HepG2 (cell line): ENCODE data around the gene TPST2.

ENCODE experiments used
- ARNT ChIP-seq: fragments of 450-650 bp; IDR thresholded peaks from 2 replicates; pipeline ENCODE4 v1.6.1; 2017
- ATF1 ChIP-seq: IDR thresholded peaks from 2 replicates; pipeline ENCODE4 v1.6.1; 2016; ENCODE audit warnings: mild to moderate bottlenecking, control low read depth
- DMAP1 ChIP-seq: IDR thresholded peaks from 2 replicates; pipeline ENCODE4 v1.6.1; 2016
- HNF4G ChIP-seq, 2 experiments: sonication (generic) in 1 of 2; formaldehyde crosslinking in 1 of 2; IDR thresholded peaks; 2 replicates each; pipeline versions ENCODE4 v1.4.0 to v1.6.1; 2011 to 2020; ENCODE audit warnings: borderline replicate concordance in 2 of 2, low read depth in 2 of 2, mild to moderate bottlenecking in 2 of 2, low read length in 1 of 2, missing genetic modification reagents in 1 of 2, moderate library complexity in 1 of 2
- IRF1 ChIP-seq: sonication (generic); formaldehyde crosslinking; IDR thresholded peaks from 2 replicates; pipeline ENCODE4 v1.4.0; 2020; ENCODE audit warnings: low read depth, mild to moderate bottlenecking, missing genetic modification reagents
- JUND ChIP-seq: sonication (generic); formaldehyde crosslinking; IDR thresholded peaks from 2 replicates; pipeline ENCODE4 v1.8.0; 2022; ENCODE audit warnings: mild to moderate bottlenecking, missing genetic modification reagents
- NFRKB ChIP-seq: fragments of 450-650 bp; IDR thresholded peaks from 2 replicates; pipeline ENCODE4 v1.6.1; 2017
- NFYB ChIP-seq: sonication (generic); formaldehyde crosslinking; IDR thresholded peaks from 2 replicates; pipeline ENCODE4 v1.4.0; 2020; ENCODE audit warnings: missing genetic modification reagents

GRCh38 chr22:26479792-26480610 is 109.9 kb downstream of the TPST2 start:
- TF ChIP-seq HNF4G (IDR thresholded peaks at IDR 0.05; ENCODE audit: borderline replicate concordance, low read depth, low read length), result peak; percentile 38; the same call in 1 of the 2 replicates
- TF ChIP-seq HNF4G (CRISPR knock-in tag; IDR thresholded peaks at IDR 0.05; ENCODE audit: borderline replicate concordance, low read depth), result no peak
- no peak for TF ChIP-seq JUND (CRISPR knock-in tag)
- no peak; the same call in 1 of the 2 replicates for TF ChIP-seq DMAP1 (CRISPR knock-in tag)
- no peak for TF ChIP-seq NFRKB
- no peak for TF ChIP-seq NFYB
- no peak for TF ChIP-seq ATF1 (CRISPR knock-in tag)
- TF ChIP-seq IRF1 (CRISPR knock-in tag), result no peak
- no peak for TF ChIP-seq ARNT
